Ovary (tissue), 3 donors: ENCODE measurements around the gene NUDT22.
A peak's percentile ranks its signal among the peaks of the same experiment; 100 is the strongest.

ENCODE experiments used
- EP300 ChIP-seq: sonication (generic); formaldehyde crosslinking; IDR thresholded peaks from one replicate; pipeline ENCODE4 v1.6.1; 2017; ENCODE audit warnings: antibody characterized with exemption
- POLR2A ChIP-seq: fragments of 450-650 bp; IDR thresholded peaks from one replicate; pipeline ENCODE4 v1.6.1; 2017; ENCODE audit warnings: antibody characterized with exemption, mild to moderate bottlenecking, moderate library complexity
- TF ChIP-seq, protein P1 (sequence below), 3 donors: fragments of 450-650 bp in 2 of 3; fragments of 200-600 bp in 1 of 3; IDR thresholded peaks; one replicate each; pipeline versions ENCODE4 v1.5.1 to v1.8.0; 2016 to 2022; ENCODE audit warnings: antibody characterized with exemption in 3 of 3, mild to moderate bottlenecking in 1 of 3
- donor health status: DM: no; HTN: no; CAD: no.

DNA sequence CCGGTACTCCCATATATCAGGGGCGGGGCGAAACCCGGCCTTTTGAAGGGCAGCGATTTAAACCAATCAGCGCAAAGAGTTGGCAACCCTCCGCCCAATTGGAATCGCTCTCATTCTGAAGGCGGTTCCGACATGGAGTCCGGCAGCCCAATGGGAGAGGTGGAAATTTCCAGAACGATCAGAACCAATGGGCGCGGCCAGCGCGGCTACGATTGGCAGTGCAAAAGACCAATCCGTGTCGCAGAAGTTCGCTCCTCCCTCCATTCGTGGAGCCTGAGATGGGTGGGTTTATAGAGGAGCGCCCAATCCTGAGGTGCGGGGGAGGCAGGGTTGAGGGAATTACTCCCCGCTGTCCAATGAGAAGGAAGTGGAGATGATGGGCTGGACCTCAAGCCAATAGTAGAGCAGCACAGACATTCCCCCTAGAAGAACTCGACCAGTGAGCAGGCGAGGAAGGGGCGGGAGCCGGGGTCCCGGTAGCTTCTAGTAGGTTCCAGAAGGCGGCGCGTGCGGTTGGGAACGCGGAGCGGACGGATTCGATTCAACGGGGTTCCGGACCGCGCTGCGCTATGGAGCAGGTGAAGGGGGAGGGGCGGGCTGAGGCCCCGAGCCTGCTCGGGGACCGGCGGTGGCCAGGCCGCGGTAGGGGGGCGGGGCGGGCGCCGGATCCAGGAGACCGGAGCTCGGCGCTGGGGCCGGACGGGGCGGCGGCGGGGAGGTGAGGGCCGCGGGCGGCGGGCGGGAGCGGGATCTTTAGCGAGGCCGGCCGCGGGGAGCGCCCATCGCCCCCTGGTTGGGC is 40.2 kb upstream of the NUDT22 start, which contains the start of gene STIP1:
- TF ChIP-seq, protein P1, sequence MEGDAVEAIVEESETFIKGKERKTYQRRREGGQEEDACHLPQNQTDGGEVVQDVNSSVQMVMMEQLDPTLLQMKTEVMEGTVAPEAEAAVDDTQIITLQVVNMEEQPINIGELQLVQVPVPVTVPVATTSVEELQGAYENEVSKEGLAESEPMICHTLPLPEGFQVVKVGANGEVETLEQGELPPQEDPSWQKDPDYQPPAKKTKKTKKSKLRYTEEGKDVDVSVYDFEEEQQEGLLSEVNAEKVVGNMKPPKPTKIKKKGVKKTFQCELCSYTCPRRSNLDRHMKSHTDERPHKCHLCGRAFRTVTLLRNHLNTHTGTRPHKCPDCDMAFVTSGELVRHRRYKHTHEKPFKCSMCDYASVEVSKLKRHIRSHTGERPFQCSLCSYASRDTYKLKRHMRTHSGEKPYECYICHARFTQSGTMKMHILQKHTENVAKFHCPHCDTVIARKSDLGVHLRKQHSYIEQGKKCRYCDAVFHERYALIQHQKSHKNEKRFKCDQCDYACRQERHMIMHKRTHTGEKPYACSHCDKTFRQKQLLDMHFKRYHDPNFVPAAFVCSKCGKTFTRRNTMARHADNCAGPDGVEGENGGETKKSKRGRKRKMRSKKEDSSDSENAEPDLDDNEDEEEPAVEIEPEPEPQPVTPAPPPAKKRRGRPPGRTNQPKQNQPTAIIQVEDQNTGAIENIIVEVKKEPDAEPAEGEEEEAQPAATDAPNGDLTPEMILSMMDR (IDR thresholded peaks at IDR 0.05): peak in 2 of 3 donors; percentile 36 to 41
- peak; percentile 47 for TF ChIP-seq POLR2A
- no peak for TF ChIP-seq EP300
